Measurements from ENCODE around the gene NCBP2.

The NCBP2 gene

GRCh38 chr3:196915375-196915774 is 27.0 kb downstream of the NCBP2 start:
- no peak for TF ChIP-seq CTCF (IDR thresholded peaks at IDR 0.05)

GRCh38 chr3:196914866-196915265 is 27.5 kb downstream of the NCBP2 start:
- no peak for TF ChIP-seq CTCF (IDR thresholded peaks at IDR 0.05)

- TF ChIP-seq CTCF (IDR thresholded peaks at IDR 0.05), result no peak
Measured at GRCh38 chr3:196903740-196904139, 38.6 kb downstream of the NCBP2 start.

- no peak for TF ChIP-seq CTCF (IDR thresholded peaks at IDR 0.05)
Measured at GRCh38 chr3:196902296-196902695, 40.0 kb downstream of the NCBP2 start.

GRCh38 chr3:196901768-196902167 is 40.6 kb downstream of the NCBP2 start:
- no peak for TF ChIP-seq CTCF (IDR thresholded peaks at IDR 0.05)

GRCh38 chr3:196896229-196896628 is 46.1 kb downstream of the NCBP2 start:
- TF ChIP-seq CTCF (IDR thresholded peaks at IDR 0.05), result no peak

- no peak for TF ChIP-seq CTCF (IDR thresholded peaks at IDR 0.05)
Measured at GRCh38 chr3:196894557-196895295, 47.6 kb downstream of the NCBP2 start.
